H1 (cell line): Measurements from ENCODE around the gene KXD1. TPM values are rescaled to one million over a fixed set of nuclear protein-coding genes. Genes with fewer than 3 reads are reported as not detected.

ENCODE experiments used
- ATF2 ChIP-seq: IDR thresholded peaks from 2 replicates; pipeline ENCODE4 v1.6.1; 2012; ENCODE audit warnings: low read length, inconsistent platforms
- CHD2 ChIP-seq: IDR thresholded peaks from 2 replicates; pipeline ENCODE4 v1.6.1; 2012; ENCODE audit warnings: low read length, improper control_type of control experiment
- CTCF ChIP-seq, 3 experiments: IDR thresholded peaks; 1 replicate in 2 of 3; 2 replicates in 1 of 3; pipeline versions ENCODE4 v1.5.1 to v1.6.1; 2011; ENCODE audit warnings: low read length in 3 of 3, mild to moderate bottlenecking in 3 of 3, inconsistent platforms in 2 of 3, low read depth in 1 of 3, moderate library complexity in 1 of 3; ENCODE audit not compliant: insufficient read depth in 1 of 3; ENCODE audit errors: control extremely low read depth in 1 of 3
- EGR1 ChIP-seq: IDR thresholded peaks from 2 replicates; pipeline ENCODE4 v1.6.1; 2011; ENCODE audit warnings: low read depth, low read length, borderline replicate concordance
- EZH2 ChIP-seq: fragments of 200-600 bp; sonication (generic); IDR thresholded peaks from 2 replicates; pipeline ENCODE4 v1.7.1; 2012; ENCODE audit warnings: low read depth, mild to moderate bottlenecking, moderate library complexity, low read length, inconsistent platforms; ENCODE audit not compliant: severe bottlenecking
- FOSL1 ChIP-seq: IDR thresholded peaks from 2 replicates; pipeline ENCODE4 v1.6.1; 2011; ENCODE audit warnings: mild to moderate bottlenecking, low read depth, low read length, moderate library complexity; ENCODE audit not compliant: insufficient read depth
- HDAC2 ChIP-seq, 2 experiments: fragments of 300-600 bp in 1 of 2; sonication (generic) in 1 of 2; IDR thresholded peaks; 2 replicates each; pipeline ENCODE4 v1.6.1; 2011 to 2012; ENCODE audit warnings: low read depth in 2 of 2, low read length in 2 of 2, mild to moderate bottlenecking in 2 of 2, moderate library complexity in 2 of 2, borderline replicate concordance in 1 of 2, inconsistent platforms in 1 of 2
- HDAC6 ChIP-seq: IDR thresholded peaks from one replicate; pipeline ENCODE4 v1.7.1; 2012; ENCODE audit warnings: low read depth, mild to moderate bottlenecking, inconsistent platforms, low read length, moderate library complexity
- KDM4A ChIP-seq: IDR thresholded peaks from one replicate; pipeline ENCODE4 v1.7.1; 2012; ENCODE audit warnings: low read depth, mild to moderate bottlenecking, moderate library complexity, low read length, inconsistent platforms; ENCODE audit not compliant: severe bottlenecking
- NANOG ChIP-seq: IDR thresholded peaks from 2 replicates; pipeline ENCODE4 v1.6.1; 2011; ENCODE audit warnings: low read length, low read depth, mild to moderate bottlenecking, inconsistent platforms; ENCODE audit not compliant: insufficient read depth, poor library complexity, severe bottlenecking
- POLR2A ChIP-seq, 2 experiments: IDR thresholded peaks; 1 replicate in 1 of 2; 2 replicates in 1 of 2; pipeline ENCODE4 v1.6.1; 2011; ENCODE audit warnings: low read depth in 2 of 2, low read length in 2 of 2, mild to moderate bottlenecking in 2 of 2; ENCODE audit errors: control extremely low read depth in 1 of 2
- RAD21 ChIP-seq, 2 experiments: IDR thresholded peaks in 1 of 2; conservative IDR thresholded peaks in 1 of 2; 2 replicates each; pipeline ENCODE4 v1.6.1; 2011; ENCODE audit warnings: low read depth in 2 of 2, low read length in 2 of 2, improper control_type of control experiment in 1 of 2, inconsistent platforms in 1 of 2, mild to moderate bottlenecking in 1 of 2, moderate library complexity in 1 of 2
- SAP30 ChIP-seq: fragments of 300-600 bp; sonication (generic); IDR thresholded peaks from 2 replicates; pipeline ENCODE4 v1.7.1; 2012; ENCODE audit warnings: low read length, moderate library complexity, mild to moderate bottlenecking, inconsistent platforms; ENCODE audit not compliant: insufficient read depth, insufficient replicate concordance
- SIN3A ChIP-seq, 2 experiments: IDR thresholded peaks in 1 of 2; conservative IDR thresholded peaks in 1 of 2; 2 replicates each; pipeline ENCODE4 v1.6.1; 2011 to 2012; ENCODE audit warnings: low read length in 2 of 2, improper control_type of control experiment in 1 of 2, low read depth in 1 of 2, mild to moderate bottlenecking in 1 of 2
- SIRT6 ChIP-seq: IDR thresholded peaks from one replicate; pipeline ENCODE4 v1.7.1; 2012; ENCODE audit warnings: low read length, inconsistent platforms
- TAF1 ChIP-seq: IDR thresholded peaks from 2 replicates; pipeline ENCODE4 v1.6.1; 2011; ENCODE audit warnings: mild to moderate bottlenecking, low read depth, low read length
- TBP ChIP-seq: IDR thresholded peaks from 2 replicates; pipeline ENCODE4 v1.6.1; 2011; ENCODE audit warnings: low read depth, low read length, improper control_type of control experiment
- TEAD4 ChIP-seq: IDR thresholded peaks from 2 replicates; pipeline ENCODE4 v1.6.1; 2012; ENCODE audit warnings: low read depth, low read length, inconsistent platforms, mixed read lengths
- polyA plus RNA-seq, 7 experiments: library from polyadenylated mRNA; depleted of rRNA in 3 of 7; stranded (reverse) in 5 of 7; unstranded in 2 of 7; fragments of >200 nt in 5 of 7; fragments of 200-250 nt in 2 of 7; gene quantifications; 1 replicate in 5 of 7; 2 replicates in 1 of 7; 4 replicates in 1 of 7; pipeline versions ENCODE4 v1.2.1 to v1.2.3, GENCODE V29; 2011 to 2013; ENCODE audit warnings: missing spikeins in 2 of 7, mixed read lengths in 2 of 7
- total RNA-seq: library from RNA; stranded (reverse); fragmentation: NEBNext Ultra II Directional; extraction: Animal tissue kit (Norgen Biotek cat#: 25700); gene quantifications from 2 replicates; pipeline ENCODE4 v1.2.1, GENCODE V29; 2021

The KXD1 gene
- total and polyA plus RNA-seq, 2 of the 8 experiments (the other 6 are each of a cell fraction or from before 2014, with no cell fraction given), result 115 to 267 TPM

- TF ChIP-seq ATF2 (no peak), SIN3A (conservative IDR thresholded peaks at IDR 0.05 in 1 of 2, IDR thresholded peaks at IDR 0.05 in 1 of 2; ENCODE audit: low read depth in 1 of 2, low read length in 2 of 2) (peak in 1 of 2 experiments; percentile 77; a peak in 1 of 4 replicates), EGR1 (peak; percentile 84; the same call in 1 of the 2 replicates), HDAC6 (no peak), TAF1 (peak; percentile 79), HDAC2 (IDR thresholded peaks at IDR 0.05; ENCODE audit: borderline replicate concordance in 1 of 2, low read depth in 2 of 2, low read length in 2 of 2) (0 out of 4 replicates have a peak, but pooled peaks of 1 of the 2 experiments have one; percentile 22), SIRT6 (no peak), TEAD4 (no peak), FOSL1 (no peak), RAD21 (IDR thresholded peaks at IDR 0.05 in 1 of 2, conservative IDR thresholded peaks at IDR 0.05 in 1 of 2; ENCODE audit: low read depth in 2 of 2, low read length in 2 of 2) (peak; percentile 26 to 45), KDM4A (peak; percentile 68), EZH2 (peak; percentile 11), TBP (peak; percentile 59; the same call in 1 of the 2 replicates), CHD2 (0 out of 2 replicates have a peak, but pooled peaks have one; percentile 33), SAP30 (no peak), NANOG (peak; percentile 25), POLR2A (IDR thresholded peaks at IDR 0.05; ENCODE audit: control extremely low read depth in 1 of 2, low read depth in 2 of 2, low read length in 2 of 2) (peak; percentile 75 to 87), CTCF (IDR thresholded peaks at IDR 0.05; ENCODE audit: control extremely low read depth in 1 of 3, insufficient read depth in 1 of 3, low read depth in 1 of 3, low read length in 3 of 3) (peak; percentile 90 to 92 (median 91))
Observed at GRCh38 chr19:18588611-18589379, 31.1 kb downstream of the KXD1 start, which contains the start of gene REX1BD (continued).
